ENCODE measurements around the gene PTPRD.

Gene PTPRD

DNA sequence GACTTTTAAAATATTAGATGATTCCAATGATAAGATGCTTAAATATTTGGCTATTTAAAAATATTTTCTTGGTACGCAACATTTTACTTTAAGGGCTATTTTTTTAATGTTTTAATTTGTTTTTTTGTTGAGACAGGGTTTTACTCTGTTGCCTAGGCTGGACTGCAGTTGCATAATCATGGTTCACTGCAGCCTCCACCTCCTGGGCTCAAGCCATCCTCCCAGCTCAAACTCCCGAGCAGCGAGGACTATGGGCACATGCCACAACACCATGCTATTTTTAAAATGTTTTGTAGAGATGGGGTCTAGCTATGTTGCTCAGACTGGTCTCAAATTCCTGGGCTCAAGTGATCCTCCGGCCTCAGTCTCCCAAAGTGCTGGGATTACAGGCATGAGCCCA is 1963.0 kb downstream of the PTPRD start:
- no peak for DNase-seq

DNA sequence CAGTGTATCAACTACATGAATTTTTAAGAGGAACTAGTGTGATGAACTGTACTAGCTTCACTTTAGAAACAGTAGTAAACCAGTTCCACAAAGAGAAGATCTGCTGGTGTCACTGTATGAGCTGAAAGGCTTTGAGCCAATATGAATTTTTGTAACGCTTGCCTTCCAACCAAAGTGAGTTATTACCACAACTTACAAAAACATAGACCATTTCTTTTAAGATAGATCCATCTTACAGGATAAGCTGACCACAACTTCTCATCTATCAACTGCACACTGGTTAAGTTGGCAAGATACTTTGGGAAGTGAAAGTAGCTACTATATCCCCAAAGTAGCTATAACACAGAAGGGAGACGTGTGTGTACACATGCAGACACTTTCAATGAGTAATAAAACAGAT is 1963.6 kb downstream of the PTPRD start:
- DNase-seq: no peak

DNA sequence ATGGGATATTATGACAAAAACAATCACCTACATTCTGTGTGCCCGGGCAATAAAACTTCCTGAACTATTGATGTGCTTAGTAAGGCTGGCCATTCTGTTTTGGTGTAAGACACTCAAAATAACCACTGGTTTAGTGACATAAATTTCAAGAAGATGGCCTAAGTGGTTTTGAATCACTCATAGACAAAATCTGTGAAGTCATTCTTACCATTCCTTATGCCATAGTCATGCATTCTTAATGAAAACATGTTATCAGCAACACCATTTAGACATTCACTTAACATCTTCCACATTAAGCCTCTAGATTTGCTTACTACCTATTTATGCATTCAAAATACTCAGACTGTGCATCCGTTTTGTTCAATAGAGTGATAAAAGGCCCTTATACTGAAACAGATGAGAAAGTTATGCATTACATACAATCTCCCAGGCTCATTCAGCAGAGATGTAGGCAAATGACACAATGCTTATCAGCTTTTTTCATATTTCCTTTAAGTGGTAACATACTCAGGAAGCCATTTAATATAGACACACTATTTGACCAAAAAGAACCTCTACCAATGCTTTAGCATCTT is 1964.4 kb downstream of the PTPRD start:
- DNase-seq: no peak

DNA sequence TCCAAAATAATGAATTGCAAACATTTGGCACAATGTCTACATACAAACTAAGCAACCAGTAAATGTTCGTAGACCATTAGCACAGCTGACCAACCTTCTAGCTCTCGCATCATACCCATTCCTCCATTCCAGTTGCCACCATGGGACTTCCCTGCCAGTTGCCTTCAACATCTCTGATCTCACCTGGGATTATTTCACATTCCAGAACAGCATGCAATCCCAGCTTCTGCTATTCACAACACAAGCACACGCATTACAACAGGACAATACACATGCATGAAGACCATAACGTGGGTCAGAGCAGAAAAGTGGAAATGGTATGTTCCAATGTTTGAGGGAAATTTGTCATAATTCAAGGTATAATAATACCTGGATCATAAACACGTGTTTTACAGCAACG is 1965.0 kb downstream of the PTPRD start:
- DNase-seq: no peak

DNA sequence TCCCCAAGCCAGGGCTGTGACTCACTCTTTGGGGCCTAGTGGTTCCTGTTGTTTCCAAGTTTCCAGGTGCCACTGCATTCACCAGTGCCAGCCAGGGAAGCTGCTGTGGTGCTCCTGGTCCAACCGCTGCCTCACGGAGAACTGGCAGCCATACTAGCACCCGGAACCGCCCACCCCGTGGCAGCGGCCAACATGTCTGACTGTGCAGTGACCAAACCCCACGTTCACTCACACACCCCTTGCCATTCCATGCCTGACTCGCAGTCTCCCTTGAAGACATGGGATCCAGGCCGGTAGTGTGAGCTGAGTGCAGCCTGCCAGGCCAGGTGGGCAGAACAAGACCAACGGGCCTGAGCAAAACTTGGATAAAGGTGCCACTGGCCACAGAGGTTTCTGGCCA is 1968.2 kb downstream of the PTPRD start:
- no peak for DNase-seq

DNA sequence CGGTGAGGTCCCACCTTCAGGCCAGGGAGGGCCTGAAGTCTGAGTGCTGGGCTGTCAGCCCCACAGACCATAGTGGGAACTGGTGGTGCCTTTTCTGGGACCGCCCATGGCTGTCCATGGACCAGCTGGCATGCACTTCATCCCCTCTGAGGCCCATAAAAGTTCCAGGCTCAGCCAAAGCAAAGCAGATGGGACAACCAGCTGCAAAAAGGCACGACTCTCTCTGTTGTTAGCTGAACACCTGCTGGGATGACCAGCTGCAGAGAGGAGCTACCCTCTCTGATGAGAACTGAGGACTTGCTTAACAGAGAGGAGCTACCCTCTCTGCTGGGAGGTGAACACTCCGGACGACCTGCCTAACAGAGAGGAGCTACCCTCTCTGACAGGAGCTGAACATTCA is 1968.9 kb downstream of the PTPRD start:
- DNase-seq: no peak

DNA sequence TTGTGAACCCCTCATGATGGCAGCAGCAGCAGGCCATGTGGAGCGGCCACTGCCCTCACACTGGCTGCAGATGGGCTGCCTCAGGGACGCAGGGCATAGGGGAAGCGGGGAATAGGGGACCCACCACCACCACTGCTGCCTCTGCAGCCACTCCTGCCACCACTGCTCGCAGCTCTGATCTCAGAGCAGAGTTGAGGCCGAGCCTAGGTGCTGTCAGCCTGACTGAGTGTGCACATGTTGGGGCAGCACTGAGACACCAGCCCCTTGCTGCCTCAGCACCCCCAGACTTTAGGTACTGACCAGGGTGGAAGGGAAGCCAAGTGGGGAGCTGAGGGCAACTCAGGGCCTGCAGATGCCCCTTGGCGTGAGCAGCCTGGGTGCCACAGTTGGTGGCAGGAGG is 1969.3 kb downstream of the PTPRD start:
- DNase-seq: no peak

DNA sequence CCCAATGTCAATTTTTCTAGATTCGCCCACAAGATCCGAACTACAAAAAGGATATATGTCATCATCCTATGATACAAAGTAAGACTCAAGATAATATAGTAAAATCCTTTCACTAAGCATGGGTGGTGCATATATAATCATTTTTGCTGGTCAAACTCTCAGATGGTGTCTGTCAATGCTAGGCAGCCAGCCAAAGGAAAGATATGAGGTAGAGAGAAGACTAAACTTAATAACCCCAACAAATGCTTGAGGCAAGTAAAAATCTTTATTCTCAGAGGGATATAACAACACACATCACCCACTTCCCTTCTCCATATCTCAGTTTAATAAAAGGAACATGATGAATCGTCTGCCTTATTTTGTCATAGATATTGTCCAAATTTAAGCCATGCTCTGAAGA is 1972.0 kb downstream of the PTPRD start:
- no peak for DNase-seq

DNA sequence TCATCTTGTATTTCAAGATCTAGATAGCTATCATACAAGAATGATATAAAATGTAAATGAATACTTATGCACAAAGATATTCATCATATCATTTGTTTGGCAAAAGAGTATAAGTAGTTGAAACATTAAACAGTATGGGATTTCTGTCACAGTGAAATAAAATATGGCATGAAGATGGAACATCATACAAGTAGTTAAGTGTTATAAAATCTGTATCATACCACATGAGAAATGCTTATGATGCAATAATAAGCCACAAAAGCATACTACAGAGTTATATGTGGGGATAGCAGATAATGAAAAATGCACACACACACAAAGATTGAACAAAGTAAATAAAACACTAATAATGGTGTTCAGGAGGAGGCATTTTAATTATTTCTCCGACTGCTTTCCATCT is 1975.2 kb downstream of the PTPRD start:
- DNase-seq: no peak

DNA sequence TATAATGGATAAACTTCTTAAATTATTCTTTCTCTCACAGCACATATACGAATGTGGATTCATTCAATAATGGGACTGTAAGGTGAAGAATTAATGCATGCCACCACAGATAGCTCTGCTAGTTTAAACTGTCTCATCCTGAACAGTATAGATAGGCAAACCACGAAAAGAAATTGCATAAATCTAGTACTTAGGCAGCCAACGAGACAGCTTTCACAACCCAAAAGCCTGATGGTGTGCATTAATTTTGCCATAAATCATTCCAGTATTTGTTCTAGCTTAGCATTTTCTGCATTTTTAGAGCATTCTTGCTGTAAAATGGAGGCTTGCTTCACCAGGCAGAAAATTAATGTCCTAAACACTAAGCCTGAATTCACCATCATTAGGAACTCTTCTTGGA is 1979.0 kb downstream of the PTPRD start:
- no peak for DNase-seq

DNA sequence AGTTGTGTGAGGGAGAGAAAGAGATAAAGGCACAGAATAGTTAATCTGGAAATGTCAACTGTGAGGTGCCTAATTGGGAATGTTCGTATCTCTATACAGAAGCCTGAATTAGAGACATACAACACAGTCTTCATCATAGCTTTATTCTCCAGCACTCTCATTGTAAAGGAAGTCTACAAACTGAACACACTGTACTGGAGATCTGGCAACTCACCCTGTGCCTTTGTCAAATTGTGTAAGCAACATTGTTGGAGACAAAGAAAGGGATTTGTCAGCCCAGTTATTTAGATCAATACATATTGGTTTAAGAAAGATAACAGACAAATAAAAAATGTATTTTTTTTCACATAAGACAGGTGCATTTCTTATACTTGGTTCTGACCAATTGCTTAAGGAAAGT is 1980.3 kb downstream of the PTPRD start:
- no peak for DNase-seq

DNA sequence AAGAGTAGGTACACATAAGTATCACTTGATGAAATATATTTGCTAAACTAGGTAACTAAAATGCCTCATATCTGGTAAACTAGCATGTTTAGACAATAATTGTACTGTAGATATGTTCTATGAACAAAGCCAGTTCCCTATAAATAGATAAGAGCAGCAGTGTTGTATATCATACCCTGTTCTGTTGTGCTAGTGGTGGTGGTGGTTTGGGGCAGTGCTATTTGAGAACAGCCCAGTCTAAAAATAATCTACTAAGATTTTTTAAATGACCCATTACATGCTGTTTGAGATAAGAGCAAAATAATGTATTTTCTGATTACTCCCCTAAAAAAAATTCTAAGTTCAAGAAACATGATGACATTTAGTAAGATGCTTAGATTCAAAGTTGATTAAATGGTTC is 1984.0 kb downstream of the PTPRD start:
- no peak for DNase-seq

DNA sequence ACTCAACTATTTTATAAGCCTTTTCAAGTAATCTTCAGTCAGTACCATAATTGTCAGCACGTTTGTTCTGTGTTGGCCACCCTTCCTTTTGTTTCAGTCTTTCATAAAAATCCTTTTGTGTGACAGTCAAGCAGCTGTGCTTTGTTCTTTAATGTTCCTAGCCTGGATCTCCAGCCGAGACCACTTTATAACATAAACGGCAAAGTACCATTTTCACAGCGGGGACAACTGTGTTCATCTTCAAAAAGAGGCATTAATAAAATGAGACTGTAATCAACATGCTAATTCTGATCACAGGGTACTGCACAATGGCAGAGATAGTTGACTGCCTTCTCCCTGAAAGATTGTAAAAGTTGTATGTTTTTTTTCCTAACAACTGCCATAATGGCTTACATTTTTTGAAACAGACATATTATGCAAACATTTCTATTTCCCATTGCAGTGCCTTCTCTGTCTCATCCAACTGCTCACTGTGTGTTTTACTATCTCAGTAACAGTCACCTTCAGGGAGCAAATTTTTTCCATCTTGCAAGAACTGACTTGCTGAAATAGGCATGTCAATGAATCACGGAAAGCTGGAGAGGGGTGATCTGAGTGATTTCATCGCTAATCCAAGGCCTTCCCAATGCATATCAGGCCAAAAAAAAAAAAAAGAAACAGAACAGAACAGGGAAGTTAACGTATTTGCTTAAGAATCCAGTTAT is 1984.7 kb downstream of the PTPRD start:
- no peak for DNase-seq

DNA sequence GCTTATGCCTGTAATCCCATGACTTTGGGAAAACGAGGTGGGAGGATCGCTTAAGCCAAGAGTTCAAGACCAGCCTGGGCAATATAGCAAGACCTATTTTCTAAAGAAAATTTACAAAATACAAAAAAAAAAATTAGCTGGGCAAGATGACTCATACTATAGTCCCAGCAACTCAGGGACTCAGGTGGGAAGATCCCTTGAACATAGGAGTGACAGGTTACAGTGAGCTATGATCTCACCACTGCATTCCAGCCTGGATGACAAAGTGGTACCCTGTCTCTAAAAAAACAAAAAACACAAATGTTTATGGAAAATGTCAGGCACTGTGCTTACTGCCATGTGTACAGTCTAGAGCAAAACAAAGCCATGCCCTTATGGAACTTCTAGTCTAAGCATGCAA is 1989.9 kb downstream of the PTPRD start:
- DNase-seq: no peak

DNA sequence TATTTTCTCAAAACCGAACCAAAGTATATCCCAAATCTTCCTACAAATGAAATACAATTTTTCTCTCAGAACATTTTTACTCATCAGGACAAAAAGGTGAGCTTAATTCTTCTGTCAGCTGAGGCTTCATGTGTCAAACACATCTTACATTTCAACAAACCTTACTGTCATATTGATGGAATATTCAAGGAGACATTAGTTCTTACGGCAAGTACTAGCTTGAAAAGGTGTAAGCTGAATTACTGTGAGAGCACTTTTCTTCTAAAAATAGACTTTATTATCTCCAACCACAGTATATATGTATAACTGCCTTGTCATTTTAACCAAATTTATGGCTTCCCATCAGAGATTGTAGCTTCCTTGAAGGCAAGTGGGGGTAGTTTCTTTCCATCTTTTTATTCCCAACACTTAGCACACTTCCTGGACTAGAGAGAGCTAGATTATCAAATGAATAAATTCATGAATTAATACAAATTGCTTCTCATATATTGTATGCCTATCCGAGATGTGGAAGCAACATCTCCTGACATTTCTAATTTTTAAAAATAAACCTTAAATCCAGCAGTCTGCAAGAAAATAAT is 1990.5 kb downstream of the PTPRD start:
- DNase-seq: no peak

DNA sequence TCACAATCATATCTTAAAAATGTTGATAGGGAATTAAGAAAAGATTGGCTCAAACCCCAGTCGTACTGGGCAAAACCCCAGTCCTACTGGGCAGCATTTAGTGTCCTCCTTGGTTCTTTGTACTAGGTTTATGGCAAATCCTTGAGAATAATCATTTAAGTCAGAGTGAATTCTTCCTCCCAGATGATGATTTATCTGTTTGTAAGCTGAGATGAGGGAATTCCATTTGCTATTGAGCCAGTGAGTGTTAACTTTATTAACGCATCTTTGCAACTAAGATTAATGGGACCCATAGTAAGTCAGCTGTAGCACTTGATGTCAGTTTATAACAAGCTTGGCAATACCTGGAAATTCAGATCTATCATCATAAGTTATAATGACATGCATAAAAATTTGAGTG is 1991.4 kb downstream of the PTPRD start:
- no peak for DNase-seq

DNA sequence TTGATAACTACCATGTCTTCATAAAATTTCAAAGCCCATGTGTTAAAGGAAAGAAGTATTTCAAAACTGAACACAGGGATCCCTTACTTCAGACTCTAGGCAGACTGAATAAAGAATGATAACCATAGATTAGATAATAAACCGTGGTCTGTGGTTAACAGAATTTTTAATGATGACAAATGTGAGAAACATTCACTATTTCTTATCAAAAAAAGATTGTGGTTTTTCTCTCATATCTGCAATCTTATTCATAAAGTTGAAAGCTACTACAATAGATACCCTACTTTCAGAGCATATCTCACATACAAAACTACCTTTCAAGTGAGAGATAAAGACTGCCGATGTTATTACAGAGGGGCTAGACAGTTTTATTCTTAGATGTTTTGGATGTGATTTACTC is 1996.4 kb downstream of the PTPRD start:
- no peak for DNase-seq

DNA sequence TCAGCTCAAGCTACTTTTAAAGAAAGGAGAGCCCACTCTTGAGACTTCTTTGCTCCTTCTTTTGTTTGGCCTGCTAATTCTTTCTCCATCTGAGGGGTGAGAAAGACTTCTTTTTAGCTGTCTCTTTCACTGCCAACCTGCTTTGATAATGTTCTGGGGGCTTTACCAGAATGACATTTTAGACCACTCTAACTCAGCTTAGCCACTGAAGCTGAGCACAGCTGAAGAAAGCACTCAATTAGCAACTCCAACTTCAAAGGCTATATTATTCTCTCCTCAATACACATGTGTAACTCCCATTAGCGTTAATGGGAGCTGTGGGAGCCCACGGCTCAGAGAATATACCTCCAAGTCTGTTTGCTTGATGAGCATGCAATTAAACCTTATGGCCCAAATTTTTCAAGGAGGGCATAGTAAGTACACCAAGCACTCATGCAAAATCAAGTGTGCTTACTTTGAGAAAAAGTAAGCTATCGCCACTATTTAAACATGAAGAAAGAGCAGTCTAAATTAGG is 1997.8 kb downstream of the PTPRD start:
- no peak for DNase-seq

DNA sequence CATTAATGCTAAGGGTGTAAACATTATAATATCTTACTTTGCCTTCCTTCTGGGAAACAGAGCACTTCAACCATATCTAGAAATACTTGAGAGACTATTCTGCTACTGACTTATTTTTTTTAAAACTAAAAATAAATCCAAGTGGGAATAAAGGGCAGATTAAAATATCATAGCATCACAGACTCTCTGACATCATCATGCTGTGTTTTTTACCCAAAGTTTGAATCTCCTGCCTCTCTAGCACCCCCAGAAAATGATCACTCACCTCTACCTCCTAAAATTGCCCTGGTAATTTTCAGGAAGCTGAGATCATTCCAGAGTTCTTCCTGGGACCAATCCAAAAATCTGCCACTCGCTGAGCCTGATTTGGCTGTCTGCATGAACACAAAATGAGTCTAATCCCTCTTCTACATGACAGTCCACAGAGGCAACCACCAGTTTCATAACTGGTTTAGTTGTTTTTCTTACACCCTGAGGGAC is 1999.4 kb downstream of the PTPRD start:
- no peak for DNase-seq

DNA sequence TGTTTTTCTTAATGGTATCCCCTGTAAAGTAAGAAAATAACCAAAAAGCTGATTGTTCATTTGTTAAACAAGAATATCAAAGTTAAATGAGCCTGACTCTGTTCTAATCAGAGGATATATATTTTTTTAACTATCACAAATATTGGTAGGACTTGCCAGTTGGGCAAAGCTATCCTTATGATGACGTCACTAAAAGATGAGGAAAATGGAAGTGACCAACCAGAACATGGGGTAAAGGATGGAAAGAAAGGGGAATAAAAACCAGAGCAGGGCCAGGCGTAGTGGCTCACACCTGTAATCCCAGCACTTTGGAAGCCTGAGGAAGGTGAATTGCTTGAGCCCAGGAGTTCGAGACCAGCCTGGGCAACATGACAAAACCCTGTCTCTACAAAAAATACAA is 2001.6 kb downstream of the PTPRD start:
- no peak for DNase-seq

DNA sequence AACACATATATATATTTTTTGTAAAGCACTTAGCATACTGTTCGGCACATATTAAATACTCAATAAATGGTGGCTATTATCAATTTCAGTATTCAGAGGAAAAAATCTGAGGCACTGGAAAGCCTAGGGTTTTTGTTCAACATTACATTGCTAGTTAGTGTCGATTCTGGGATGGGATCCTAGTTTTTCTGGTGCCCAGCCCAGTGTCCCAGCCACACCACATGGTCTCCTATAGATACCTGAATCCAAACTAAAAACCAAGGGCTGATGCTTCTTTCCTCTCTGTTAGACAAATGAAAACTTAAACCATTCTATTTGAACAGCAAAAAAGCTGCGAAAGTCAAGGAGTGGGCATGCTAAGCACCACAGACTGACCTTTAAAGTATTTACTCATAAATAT is 2002.5 kb downstream of the PTPRD start:
- no peak for DNase-seq

DNA sequence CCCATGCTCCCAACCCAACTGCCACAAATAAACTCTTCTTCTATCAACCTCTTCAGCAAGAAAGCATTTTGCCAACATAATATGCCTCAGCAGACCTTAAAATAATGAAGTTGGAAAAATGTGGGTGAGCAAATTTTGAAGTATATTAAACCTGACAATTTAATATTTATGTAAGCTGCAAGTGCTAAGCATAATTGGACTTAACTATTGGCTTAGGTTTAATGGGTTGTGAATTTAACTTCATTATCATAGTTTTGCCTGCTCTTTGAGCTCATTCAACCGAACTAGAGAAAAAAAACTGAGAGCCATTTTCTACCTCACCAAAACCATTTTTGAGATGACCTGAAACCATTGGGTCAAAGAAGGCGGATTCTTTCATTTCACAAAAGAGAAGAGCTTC is 2007.7 kb downstream of the PTPRD start:
- DNase-seq: no peak

DNA sequence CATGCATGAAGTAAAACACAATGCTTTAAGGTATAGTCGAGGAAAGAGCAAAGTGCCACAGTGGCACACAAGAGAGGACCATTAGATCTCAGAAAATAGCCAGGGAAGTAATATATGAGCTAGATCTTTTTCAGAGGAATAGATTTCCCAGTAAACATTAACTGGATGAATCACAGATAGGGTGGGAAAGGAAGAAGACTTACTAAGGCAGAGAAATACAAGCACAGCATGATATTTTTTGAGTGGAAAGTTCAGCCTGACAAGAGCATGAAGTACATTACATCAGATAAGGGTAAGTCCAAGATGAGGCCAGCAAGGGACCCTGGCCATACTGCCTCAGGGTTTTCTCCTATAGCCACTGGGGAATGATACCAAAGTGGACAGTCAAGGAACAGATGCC is 2008.6 kb downstream of the PTPRD start:
- DNase-seq: no peak

DNA sequence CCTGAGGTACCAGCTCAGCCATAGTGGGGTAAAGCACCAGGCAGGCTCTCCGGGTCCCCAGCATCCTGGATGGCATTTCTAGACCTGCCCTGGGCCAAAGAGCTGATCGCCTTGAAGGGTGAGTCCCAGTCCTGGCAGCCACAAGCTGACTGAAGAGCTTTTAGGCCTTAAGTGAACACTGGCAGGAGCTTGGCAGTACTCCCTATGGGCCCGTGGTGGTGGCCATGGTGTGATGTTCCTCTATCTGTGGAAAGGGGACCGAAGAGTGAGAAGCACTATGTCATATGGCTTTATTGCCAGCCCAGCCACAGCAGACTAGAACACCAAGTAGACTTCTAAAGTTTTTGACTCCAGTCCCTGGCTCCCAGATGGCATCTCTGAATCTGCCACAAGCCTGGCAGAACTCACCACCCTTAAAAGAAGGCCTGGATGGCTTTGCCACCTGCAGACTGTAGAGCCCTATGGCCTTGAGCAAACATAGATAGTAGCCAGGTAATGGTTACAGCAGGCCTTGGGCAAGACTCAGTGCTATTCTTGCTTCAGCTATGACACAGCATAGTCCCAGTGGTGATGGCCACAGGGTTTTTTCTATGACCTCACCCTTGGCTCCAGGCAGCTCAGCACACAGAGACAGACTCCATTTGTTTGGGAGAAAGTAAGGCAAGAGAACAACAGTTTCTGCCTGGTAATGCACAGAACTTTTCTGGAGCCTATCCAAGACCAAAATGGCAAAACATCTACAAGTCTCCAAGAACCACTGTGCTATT is 2011.7 kb downstream of the PTPRD start:
- no peak for DNase-seq
